ENCODE results near the gene DGAT2L6.
"Not testable (repeated sequence)": the region's sequence is repeated elsewhere in the genome, so short reads cannot be mapped to it uniquely, and the experiment has no call there.

DNA sequence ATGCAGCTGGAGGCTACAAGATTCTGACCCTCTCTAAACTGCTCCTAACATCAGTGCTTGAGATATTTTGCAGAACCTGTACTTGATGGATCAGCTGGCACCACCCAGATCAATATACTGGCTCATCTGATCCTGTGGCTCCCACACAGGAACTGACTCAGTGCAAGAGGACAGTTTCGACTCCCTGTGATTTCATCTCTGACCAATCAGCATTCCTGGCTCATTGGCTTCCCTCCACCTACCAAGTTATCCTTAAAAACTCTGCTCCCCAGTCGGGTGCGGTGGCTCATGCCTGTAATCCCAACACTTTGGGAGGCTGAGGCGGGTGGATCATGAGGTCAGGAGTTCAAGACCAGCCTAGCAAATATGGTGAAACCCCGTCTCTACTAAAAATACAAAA lies 66.3 kb downstream of the DGAT2L6 start:
- TF ChIP-seq EZH2 (IDR thresholded peaks at IDR 0.05; ENCODE audit: insufficient read depth, low read length), result not testable (repeated sequence)
- TF ChIP-seq, protein P1, sequence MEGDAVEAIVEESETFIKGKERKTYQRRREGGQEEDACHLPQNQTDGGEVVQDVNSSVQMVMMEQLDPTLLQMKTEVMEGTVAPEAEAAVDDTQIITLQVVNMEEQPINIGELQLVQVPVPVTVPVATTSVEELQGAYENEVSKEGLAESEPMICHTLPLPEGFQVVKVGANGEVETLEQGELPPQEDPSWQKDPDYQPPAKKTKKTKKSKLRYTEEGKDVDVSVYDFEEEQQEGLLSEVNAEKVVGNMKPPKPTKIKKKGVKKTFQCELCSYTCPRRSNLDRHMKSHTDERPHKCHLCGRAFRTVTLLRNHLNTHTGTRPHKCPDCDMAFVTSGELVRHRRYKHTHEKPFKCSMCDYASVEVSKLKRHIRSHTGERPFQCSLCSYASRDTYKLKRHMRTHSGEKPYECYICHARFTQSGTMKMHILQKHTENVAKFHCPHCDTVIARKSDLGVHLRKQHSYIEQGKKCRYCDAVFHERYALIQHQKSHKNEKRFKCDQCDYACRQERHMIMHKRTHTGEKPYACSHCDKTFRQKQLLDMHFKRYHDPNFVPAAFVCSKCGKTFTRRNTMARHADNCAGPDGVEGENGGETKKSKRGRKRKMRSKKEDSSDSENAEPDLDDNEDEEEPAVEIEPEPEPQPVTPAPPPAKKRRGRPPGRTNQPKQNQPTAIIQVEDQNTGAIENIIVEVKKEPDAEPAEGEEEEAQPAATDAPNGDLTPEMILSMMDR (IDR thresholded peaks at IDR 0.05; ENCODE audit: insufficient read depth, low read depth, low read length), result not testable (repeated sequence)

Measured in astrocyte (in vitro differentiated cells and primary cell).